Vagina (tissue), 2 donors: ENCODE results near the gene RASGRP1.

Source experiments
- POLR2A ChIP-seq, 2 donors: fragments of 450-650 bp; IDR thresholded peaks; one replicate each; pipeline ENCODE4 v1.6.1; 2017; ENCODE audit warnings: antibody characterized with exemption in 2 of 2, mild to moderate bottlenecking in 2 of 2, moderate library complexity in 2 of 2
- POLR2AphosphoS5 ChIP-seq, 2 donors: sonication (generic); formaldehyde crosslinking; IDR thresholded peaks; one replicate each; pipeline ENCODE4 v1.9.0; 2017; ENCODE audit warnings: antibody characterized with exemption in 2 of 2, mild to moderate bottlenecking in 2 of 2, low read depth in 1 of 2; ENCODE audit not compliant: insufficient read depth in 1 of 2
- TF ChIP-seq, protein P1 (sequence below), 3 experiments: fragments of 450-650 bp in 2 of 3; fragments of 200-600 bp in 1 of 3; sonication (generic) in 1 of 3; IDR thresholded peaks; one replicate each; pipeline ENCODE4 v1.5.1; 2017 to 2019; ENCODE audit warnings: antibody characterized with exemption in 3 of 3, mild to moderate bottlenecking in 2 of 3, moderate library complexity in 2 of 3

GRCh38 chr15:38475361-38475760 lies 89.3 kb downstream of the RASGRP1 start:
- TF ChIP-seq, protein P1, sequence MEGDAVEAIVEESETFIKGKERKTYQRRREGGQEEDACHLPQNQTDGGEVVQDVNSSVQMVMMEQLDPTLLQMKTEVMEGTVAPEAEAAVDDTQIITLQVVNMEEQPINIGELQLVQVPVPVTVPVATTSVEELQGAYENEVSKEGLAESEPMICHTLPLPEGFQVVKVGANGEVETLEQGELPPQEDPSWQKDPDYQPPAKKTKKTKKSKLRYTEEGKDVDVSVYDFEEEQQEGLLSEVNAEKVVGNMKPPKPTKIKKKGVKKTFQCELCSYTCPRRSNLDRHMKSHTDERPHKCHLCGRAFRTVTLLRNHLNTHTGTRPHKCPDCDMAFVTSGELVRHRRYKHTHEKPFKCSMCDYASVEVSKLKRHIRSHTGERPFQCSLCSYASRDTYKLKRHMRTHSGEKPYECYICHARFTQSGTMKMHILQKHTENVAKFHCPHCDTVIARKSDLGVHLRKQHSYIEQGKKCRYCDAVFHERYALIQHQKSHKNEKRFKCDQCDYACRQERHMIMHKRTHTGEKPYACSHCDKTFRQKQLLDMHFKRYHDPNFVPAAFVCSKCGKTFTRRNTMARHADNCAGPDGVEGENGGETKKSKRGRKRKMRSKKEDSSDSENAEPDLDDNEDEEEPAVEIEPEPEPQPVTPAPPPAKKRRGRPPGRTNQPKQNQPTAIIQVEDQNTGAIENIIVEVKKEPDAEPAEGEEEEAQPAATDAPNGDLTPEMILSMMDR (IDR thresholded peaks at IDR 0.05) = no peak
- no peak for TF ChIP-seq POLR2A (IDR thresholded peaks at IDR 0.05)
- no peak for TF ChIP-seq POLR2AphosphoS5 (IDR thresholded peaks at IDR 0.05; ENCODE audit: insufficient read depth in 1 of 2, low read depth in 1 of 2)
